Gastroesophageal sphincter (tissue), 3 donors: ENCODE measurements around the gene CYBA.

Experiments
- EP300 ChIP-seq: sonication (generic); formaldehyde crosslinking; IDR thresholded peaks from one replicate; pipeline ENCODE4 v1.6.1; 2017; ENCODE audit warnings: antibody characterized with exemption, mild to moderate bottlenecking
- POLR2A ChIP-seq, 2 donors: fragments of 450-650 bp; IDR thresholded peaks; one replicate each; pipeline ENCODE4 v1.6.1; 2017; ENCODE audit warnings: antibody characterized with exemption in 2 of 2, mild to moderate bottlenecking in 2 of 2, moderate library complexity in 1 of 2
- POLR2AphosphoS5 ChIP-seq: sonication (generic); formaldehyde crosslinking; IDR thresholded peaks from one replicate; pipeline ENCODE4 v1.6.1; 2017; ENCODE audit warnings: antibody characterized with exemption
- TF ChIP-seq, protein P1 (sequence below), 4 experiments: fragments of 200-600 bp in 2 of 4; fragments of 450-650 bp in 2 of 4; sonication (generic) in 1 of 4; IDR thresholded peaks; one replicate each; pipeline ENCODE4 v1.5.1; 2017 to 2019; ENCODE audit warnings: antibody characterized with exemption in 4 of 4, mild to moderate bottlenecking in 2 of 4, moderate library complexity in 2 of 4

DNA sequence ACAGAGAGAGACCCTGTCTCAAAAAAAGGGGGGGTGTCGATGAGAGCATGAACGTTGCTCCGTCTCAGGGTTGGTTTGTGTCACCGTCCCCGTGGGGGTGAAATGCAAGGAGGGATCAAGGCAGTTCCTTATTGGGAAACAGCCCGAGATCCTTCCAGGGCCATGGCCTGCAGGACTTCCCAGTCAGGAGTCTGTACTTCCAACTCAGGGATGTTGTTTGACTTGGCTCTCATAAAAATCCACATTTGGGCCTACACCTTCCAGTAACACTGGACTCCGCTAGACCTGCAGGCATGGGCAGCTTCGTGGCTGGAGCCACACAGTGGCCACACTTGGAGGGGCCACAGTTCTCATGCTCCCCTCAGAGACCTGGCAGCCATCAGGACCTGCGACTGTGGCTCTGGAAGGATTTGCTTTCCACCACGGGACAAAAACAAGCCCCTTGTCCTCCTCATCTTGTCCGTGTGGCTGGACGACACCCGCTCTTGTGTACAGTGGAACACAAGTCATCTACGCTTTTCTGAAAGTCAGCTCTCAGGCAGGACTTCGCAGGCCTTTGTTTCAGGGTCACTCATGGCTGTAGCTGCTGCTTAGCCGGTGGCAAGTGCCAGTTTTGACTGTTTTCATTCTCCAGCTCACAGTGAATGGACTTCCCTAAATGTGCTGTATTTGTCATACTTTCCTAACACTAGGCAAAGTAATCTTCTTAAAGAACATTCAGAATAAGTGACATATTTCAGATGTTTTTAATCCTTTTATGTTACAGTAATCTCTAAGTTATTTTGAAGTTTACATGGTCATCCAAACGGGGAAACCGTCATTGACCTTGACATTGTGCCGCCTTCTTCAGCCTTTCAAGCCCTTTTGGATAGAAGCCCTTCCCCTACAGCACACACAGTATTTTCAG lies 36.7 kb downstream of the CYBA start:
- TF ChIP-seq, protein P1, sequence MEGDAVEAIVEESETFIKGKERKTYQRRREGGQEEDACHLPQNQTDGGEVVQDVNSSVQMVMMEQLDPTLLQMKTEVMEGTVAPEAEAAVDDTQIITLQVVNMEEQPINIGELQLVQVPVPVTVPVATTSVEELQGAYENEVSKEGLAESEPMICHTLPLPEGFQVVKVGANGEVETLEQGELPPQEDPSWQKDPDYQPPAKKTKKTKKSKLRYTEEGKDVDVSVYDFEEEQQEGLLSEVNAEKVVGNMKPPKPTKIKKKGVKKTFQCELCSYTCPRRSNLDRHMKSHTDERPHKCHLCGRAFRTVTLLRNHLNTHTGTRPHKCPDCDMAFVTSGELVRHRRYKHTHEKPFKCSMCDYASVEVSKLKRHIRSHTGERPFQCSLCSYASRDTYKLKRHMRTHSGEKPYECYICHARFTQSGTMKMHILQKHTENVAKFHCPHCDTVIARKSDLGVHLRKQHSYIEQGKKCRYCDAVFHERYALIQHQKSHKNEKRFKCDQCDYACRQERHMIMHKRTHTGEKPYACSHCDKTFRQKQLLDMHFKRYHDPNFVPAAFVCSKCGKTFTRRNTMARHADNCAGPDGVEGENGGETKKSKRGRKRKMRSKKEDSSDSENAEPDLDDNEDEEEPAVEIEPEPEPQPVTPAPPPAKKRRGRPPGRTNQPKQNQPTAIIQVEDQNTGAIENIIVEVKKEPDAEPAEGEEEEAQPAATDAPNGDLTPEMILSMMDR (IDR thresholded peaks at IDR 0.05): no peak
- TF ChIP-seq POLR2AphosphoS5: no peak
- TF ChIP-seq POLR2A (IDR thresholded peaks at IDR 0.05): no peak
- no peak for TF ChIP-seq EP300
